H9 (cell line): Measurements from ENCODE around the gene MUC22. TPM values are rescaled to one million over a fixed set of nuclear protein-coding genes. Genes with fewer than 3 reads are reported as not detected.

ENCODE experiments used
- DNase-seq: peaks from one replicate; pipeline ENCODE4 v3.0.0-alpha.2; 2017
- H2AFZ ChIP-seq: one replicate; pipeline ENCODE4 v1.6.1; 2013; ENCODE audit warnings: mild to moderate bottlenecking, low read length, control low read depth, moderate library complexity
- H2AK5ac ChIP-seq: 2 replicates; pipeline ENCODE4 v1.6.1; 2013; ENCODE audit warnings: low read length, control low read depth, mixed read lengths; ENCODE audit not compliant: insufficient read length
- H2BK120ac ChIP-seq: one replicate; pipeline ENCODE4 v1.6.1; 2013; ENCODE audit warnings: low read depth, mild to moderate bottlenecking, low read length, control low read depth, inconsistent platforms; ENCODE audit not compliant: poor library complexity, severe bottlenecking
- H2BK12ac ChIP-seq: 2 replicates; pipeline ENCODE4 v1.6.1; 2013; ENCODE audit warnings: low read length, control low read depth, mixed read lengths, low read depth; ENCODE audit not compliant: insufficient read length
- H2BK15ac ChIP-seq: 2 replicates; pipeline ENCODE4 v1.6.1; 2013; ENCODE audit warnings: low read depth, low read length, control low read depth
- H2BK20ac ChIP-seq: one replicate; pipeline ENCODE4 v1.6.1; 2013; ENCODE audit warnings: low read depth, mild to moderate bottlenecking, low read length, control low read depth, inconsistent platforms; ENCODE audit not compliant: poor library complexity, severe bottlenecking
- H2BK5ac ChIP-seq: 2 replicates; pipeline ENCODE4 v1.6.1; 2013; ENCODE audit warnings: low read length, control low read depth, mixed read lengths; ENCODE audit not compliant: insufficient read length
- H3K14ac ChIP-seq: 2 replicates; pipeline ENCODE4 v1.6.1; 2013; ENCODE audit warnings: low read length, control low read depth; ENCODE audit not compliant: insufficient read depth
- H3K18ac ChIP-seq: 2 replicates; pipeline ENCODE4 v1.6.1; 2013; ENCODE audit warnings: low read depth, mild to moderate bottlenecking, mixed read lengths, low read length, control low read depth; ENCODE audit not compliant: insufficient read length
- H3K23ac ChIP-seq: 2 replicates; pipeline ENCODE4 v1.6.1; 2013; ENCODE audit warnings: low read length, control low read depth, mixed read lengths, low read depth; ENCODE audit not compliant: insufficient read length
- H3K23me2 ChIP-seq: 2 replicates; pipeline ENCODE4 v1.6.1; 2013; ENCODE audit warnings: low read depth, mild to moderate bottlenecking, mixed read lengths, low read length, control low read depth; ENCODE audit not compliant: insufficient read length, poor library complexity, severe bottlenecking
- H3K27ac ChIP-seq: 2 replicates; pipeline ENCODE4 v1.5.1; 2013; ENCODE audit warnings: low read length, control low read depth, mixed read lengths, low read depth; ENCODE audit not compliant: insufficient read length
- H3K27me3 ChIP-seq: 2 replicates; pipeline ENCODE4 v1.6.1; 2013; ENCODE audit warnings: low read length, control low read depth, inconsistent platforms; ENCODE audit not compliant: insufficient read depth
- H3K4ac ChIP-seq: 2 replicates; pipeline ENCODE4 v1.6.1; 2013; ENCODE audit warnings: low read depth, mild to moderate bottlenecking, control low read depth, inconsistent platforms, low read length, moderate library complexity
- H3K4me1 ChIP-seq: 2 replicates; pipeline ENCODE4 v1.6.1; 2013; ENCODE audit warnings: low read length, control low read depth, inconsistent platforms; ENCODE audit not compliant: insufficient read depth
- H3K4me2 ChIP-seq: 2 replicates; pipeline ENCODE4 v1.6.1; 2013; ENCODE audit warnings: low read length, control low read depth, mixed read lengths; ENCODE audit not compliant: insufficient read length, insufficient read depth
- H3K56ac ChIP-seq: 2 replicates; pipeline ENCODE4 v1.6.1; 2013; ENCODE audit warnings: low read depth, mild to moderate bottlenecking, mixed read lengths, low read length, control low read depth; ENCODE audit not compliant: insufficient read length
- H3K79me1 ChIP-seq: 2 replicates; pipeline ENCODE4 v1.6.1; 2013; ENCODE audit warnings: low read depth, mild to moderate bottlenecking, moderate library complexity, low read length, control low read depth, inconsistent platforms; ENCODE audit not compliant: insufficient read depth, poor library complexity, severe bottlenecking
- H3K79me2 ChIP-seq: 2 replicates; pipeline ENCODE4 v1.6.1; 2013; ENCODE audit warnings: low read length, control low read depth, inconsistent platforms; ENCODE audit not compliant: insufficient read depth
- H3K9ac ChIP-seq: 2 replicates; pipeline ENCODE4 v1.6.1; 2013; ENCODE audit warnings: low read length, control low read depth, mixed read lengths; ENCODE audit not compliant: insufficient read length; ENCODE audit errors: extremely low read depth
- H3K9me3 ChIP-seq: one replicate; pipeline ENCODE4 v1.6.1; 2013; ENCODE audit warnings: low read depth, low read length, inconsistent platforms; ENCODE audit not compliant: control insufficient read depth
- H3T11ph ChIP-seq: one replicate; pipeline ENCODE4 v1.6.1; 2013; ENCODE audit warnings: mild to moderate bottlenecking, low read length, control low read depth, inconsistent platforms
- H4K20me1 ChIP-seq: one replicate; pipeline ENCODE4 v1.6.1; 2013; ENCODE audit not compliant: control insufficient read depth, insufficient read length, insufficient read depth
- H4K5ac ChIP-seq: 2 replicates; pipeline ENCODE4 v1.6.1; 2013; ENCODE audit warnings: low read depth, mild to moderate bottlenecking, mixed read lengths, low read length, control low read depth; ENCODE audit not compliant: insufficient read length
- H4K8ac ChIP-seq: replicated peaks from 2 replicates; pipeline ENCODE4 v1.6.1; 2013; ENCODE audit warnings: low read length, control low read depth, mixed read lengths, low read depth; ENCODE audit not compliant: insufficient read length
- H4K91ac ChIP-seq: 2 replicates; pipeline ENCODE4 v1.6.1; 2013; ENCODE audit warnings: low read depth, mild to moderate bottlenecking, moderate library complexity, mixed read lengths, low read length, control low read depth; ENCODE audit not compliant: insufficient read length
- H3K27ac Mint-ChIP-seq, 3 experiments: 2 replicates in 2 of 3; 3 replicates in 1 of 3; pipeline ENCODE4 v1.8.0; 2020 to 2021; ENCODE audit warnings: mixed read lengths in 3 of 3, mild to moderate bottlenecking in 1 of 3, moderate library complexity in 1 of 3
- H3K27me3 Mint-ChIP-seq: 2 replicates; pipeline ENCODE4 v1.8.0; 2021; ENCODE audit warnings: low read depth, mild to moderate bottlenecking, moderate library complexity, mixed read lengths
- H3K36me3 Mint-ChIP-seq, 3 experiments: 2 replicates in 2 of 3; 3 replicates in 1 of 3; pipeline ENCODE4 v1.8.0; 2020 to 2021; ENCODE audit warnings: low read depth in 3 of 3, mixed read lengths in 3 of 3; ENCODE audit not compliant: insufficient read depth in 1 of 3
- H3K4me1 Mint-ChIP-seq, 2 experiments: 2 replicates each; pipeline ENCODE4 v1.8.0; 2020; ENCODE audit warnings: mixed read lengths in 2 of 2
- H3K4me3 Mint-ChIP-seq, 2 experiments: 2 replicates in 1 of 2; 3 replicates in 1 of 2; pipeline ENCODE4 v1.8.0; 2020 to 2021; ENCODE audit warnings: mild to moderate bottlenecking in 2 of 2, mixed read lengths in 2 of 2, moderate library complexity in 1 of 2
- H3K9me3 Mint-ChIP-seq, 2 experiments: 2 replicates in 1 of 2; 3 replicates in 1 of 2; pipeline ENCODE4 v1.8.0; 2020; ENCODE audit warnings: mild to moderate bottlenecking in 2 of 2, mixed read lengths in 2 of 2, moderate library complexity in 1 of 2
- CTCF ChIP-seq: fragments of 200-600 bp; sonication (generic); conservative IDR thresholded peaks from 3 replicates; pipeline ENCODE4 v1.8.0; 2021; ENCODE audit warnings: antibody characterized with exemption, mild to moderate bottlenecking
- WGBS: extraction: QIAGEN DNeasy Blood & Tissue Kit; methylation state at CpG from one replicate; pipeline ENCODE4 v1.1.7; 2013; ENCODE audit warnings: missing lambda C conversion rate, low lambda C conversion rate, mixed read lengths; ENCODE audit not compliant: insufficient read length; ENCODE audit errors: extremely low coverage; 5-methylcytosine and 5-hydroxymethylcytosine counted together
- total RNA-seq: library from RNA; stranded (reverse); gene quantifications from 2 replicates; pipeline ENCODE4 v1.2.1, GENCODE V29; 2021

MUC22 gene
- total RNA-seq, 1 experiment from 2014 or later = not detected

GRCh38 chr6:30979690-30980089, 30.6 kb upstream of the MUC22 start:
- WGBS = no CpG with 5 or more reads among the region's 4 CpGs

More at GRCh38 chr6:30979690-30980089, 30.6 kb upstream of the MUC22 start:
- Histone ChIP-seq H3K9ac (no peak overlapping the region), H3K79me1 (no peaks in the 10 kb centered on the region), H3K79me2 (no peaks in the 10 kb centered on the region), H2AK5ac (no peak overlapping the region), H3T11ph (no peak overlapping the region), H3K27me3 (no peaks in the 10 kb centered on the region), H2BK15ac (no peak overlapping the region), H4K5ac (no peak overlapping the region), H4K8ac (no peak overlapping the region), H2BK12ac (no peak overlapping the region), H2BK5ac (no peak overlapping the region), H3K23me2 (no peaks in the 10 kb centered on the region), H3K4me2 (no peak overlapping the region), H3K4ac (no peak overlapping the region), H2BK20ac (no peak overlapping the region), H3K27ac (no peak overlapping the region), H3K9me3 (no peaks in the 10 kb centered on the region), H2BK120ac (no peak overlapping the region), H3K18ac (no peak overlapping the region), H3K56ac (no peak overlapping the region), H3K23ac (no peak overlapping the region), H4K91ac (no peak overlapping the region), H3K14ac (no peak overlapping the region), H2AFZ (no peak overlapping the region), H4K20me1 (no peaks in the 10 kb centered on the region), H3K4me1 (no peaks in the 10 kb centered on the region; the same call in 1 of the 2 replicates)
- DNase-seq = no peak
- Mint-ChIP-seq H3K27me3 (peaks cover 7% of the 10 kb centered on the region), H3K4me1 (peaks cover 17 to 25% of the 10 kb centered on the region in 2 experiments), H3K36me3 (no peaks in the 10 kb centered on the region), H3K4me3 (no peak overlapping the region), H3K27ac (no peak overlapping the region), H3K9me3 (no peaks in the 10 kb centered on the region)
- TF ChIP-seq CTCF = no peak
